CD8-positive, alpha-beta memory T cell (primary cell): ENCODE measurements around the gene TOPBP1. TPM values are rescaled to one million over a fixed set of nuclear protein-coding genes. Genes with fewer than 3 reads are reported as not detected.
"Not testable (repeated sequence)": the region's sequence is repeated elsewhere in the genome, so short reads cannot be mapped to it uniquely, and the experiment has no call there.

Experiments used
- CTCF ChIA-PET: fragments of 350-600 bp; sonication (Branson Sonifier 250); formaldehyde crosslinking; loops from one replicate; lab custom pipeline; 2021; ENCODE audit warnings: antibody characterized with exemption; lab: Charles Lee
- POLR2A ChIA-PET: fragments of 350-600 bp; sonication (Branson Sonifier 250); formaldehyde crosslinking; loops from one replicate; lab custom pipeline; 2021; ENCODE audit warnings: antibody characterized with exemption; lab: Charles Lee
- DNase-seq, 5 donors: peaks; one replicate each; pipeline versions ENCODE4 v3.0.0 to v3.0.0-alpha.2; 2020 to 2022; ENCODE audit warnings: mixed read lengths in 1 of 5
- H3K27ac ChIP-seq: one replicate; pipeline ENCODE4 v1.7.0; 2013; ENCODE audit warnings: low read depth, mild to moderate bottlenecking, low read length, moderate library complexity
- H3K27me3 ChIP-seq: 2 replicates; pipeline ENCODE4 v1.7.0; 2013; ENCODE audit warnings: low read length, mild to moderate bottlenecking; ENCODE audit not compliant: insufficient read depth, poor library complexity, severe bottlenecking
- H3K36me3 ChIP-seq: 2 replicates; pipeline ENCODE4 v1.7.0; 2013; ENCODE audit warnings: mild to moderate bottlenecking, low read length, moderate library complexity; ENCODE audit not compliant: insufficient read depth
- H3K4me1 ChIP-seq: 2 replicates; pipeline ENCODE4 v1.7.0; 2013; ENCODE audit warnings: mild to moderate bottlenecking, low read length, moderate library complexity; ENCODE audit not compliant: insufficient read depth
- H3K4me3 ChIP-seq: 2 replicates; pipeline ENCODE4 v1.7.0; 2013; ENCODE audit warnings: mild to moderate bottlenecking, low read length
- H3K9me3 ChIP-seq: 2 replicates; pipeline ENCODE4 v1.7.0; 2013; ENCODE audit warnings: mild to moderate bottlenecking, low read length
- H3K27ac Mint-ChIP-seq, 8 donors: one replicate each; pipeline ENCODE4 v1.8.0; 2020 to 2021; ENCODE audit warnings: mixed read lengths in 8 of 8, mild to moderate bottlenecking in 6 of 8, inconsistent platforms in 3 of 8, moderate library complexity in 3 of 8
- H3K27me3 Mint-ChIP-seq, 2 donors: one replicate each; pipeline ENCODE4 v1.8.0; 2020 to 2021; ENCODE audit warnings: mixed read lengths in 2 of 2, mild to moderate bottlenecking in 1 of 2, moderate library complexity in 1 of 2
- H3K36me3 Mint-ChIP-seq, 3 donors: one replicate each; pipeline ENCODE4 v1.8.0; 2020 to 2021; ENCODE audit warnings: mixed read lengths in 3 of 3, inconsistent platforms in 1 of 3, mild to moderate bottlenecking in 1 of 3
- H3K4me1 Mint-ChIP-seq, 3 donors: one replicate each; pipeline ENCODE4 v1.8.0; 2020 to 2021; ENCODE audit warnings: mixed read lengths in 3 of 3, inconsistent platforms in 1 of 3, mild to moderate bottlenecking in 1 of 3
- H3K4me3 Mint-ChIP-seq, 7 donors: one replicate each; pipeline ENCODE4 v1.8.0; 2020 to 2021; ENCODE audit warnings: mixed read lengths in 7 of 7, mild to moderate bottlenecking in 6 of 7, moderate library complexity in 4 of 7, inconsistent platforms in 2 of 7
- H3K9me3 Mint-ChIP-seq, 5 donors: one replicate each; pipeline ENCODE4 v1.8.0; 2020 to 2022; ENCODE audit warnings: mixed read lengths in 5 of 5, mild to moderate bottlenecking in 3 of 5, moderate library complexity in 2 of 5, inconsistent platforms in 1 of 5
- polyA plus RNA-seq: library from polyadenylated mRNA; unstranded; fragments of 300-500 nt; fragmentation: Illumina TruSeq; gene quantifications from one replicate; pipeline ENCODE4 v1.2.3, GENCODE V29; 2021
- total RNA-seq, 2 experiments: library from RNA; stranded (reverse); gene quantifications; one replicate each; pipeline ENCODE4 v1.2.3, GENCODE V29; 2021

TOPBP1 gene
- total and polyA plus RNA-seq, 3 experiments from 2014 or later, result 11.3 to 72.6 (median 72.0) TPM

GRCh38 chr3:133691273-133692107 lies 29.7 kb upstream of the TOPBP1 start:
- no peaks in the 10 kb centered on the region for H3K27me3 ChIP-seq
- CTCF ChIA-PET, result no interaction called here

GRCh38 chr3:133677993-133678392 lies 16.3 kb upstream of the TOPBP1 start:
- H3K27ac Mint-ChIP-seq, H3K9me3 ChIP-seq, H3K4me1 Mint-ChIP-seq, H3K27ac ChIP-seq, H3K36me3 ChIP-seq, H3K36me3 Mint-ChIP-seq, CTCF ChIA-PET, H3K4me3 Mint-ChIP-seq, H3K4me3 ChIP-seq, DNase-seq, POLR2A ChIA-PET, H3K4me1 ChIP-seq: not testable (repeated sequence)
- Mint-ChIP-seq H3K27me3 (peaks cover 46 to 75% of the 10 kb centered on the region in 2 donors), H3K9me3 (peaks cover 0 to 18% (median 5%) of the 10 kb centered on the region in 5 donors)
- H3K27me3 ChIP-seq, result peaks cover 11% of the 10 kb centered on the region

More at GRCh38 chr3:133691273-133692107, 29.7 kb upstream of the TOPBP1 start:
- no peak for DNase-seq
- no peaks in the 10 kb centered on the region for H3K36me3 ChIP-seq
- H3K4me1 Mint-ChIP-seq, result no peaks in the 10 kb centered on the region
- no peak overlapping the region for H3K4me3 Mint-ChIP-seq
- no peak overlapping the region for H3K27ac ChIP-seq
- H3K9me3 Mint-ChIP-seq, result peaks cover 0 to 2% (median 0%) of the 10 kb centered on the region in 5 donors
- H3K27ac Mint-ChIP-seq, result peak overlapping the region in 1 of 8 donors; percentile 52
- no peak overlapping the region for H3K4me3 ChIP-seq
- no peaks in the 10 kb centered on the region for H3K27me3 Mint-ChIP-seq
- H3K9me3 ChIP-seq, result no peaks in the 10 kb centered on the region
- POLR2A ChIA-PET, result no interaction called here
- H3K4me1 ChIP-seq, result no peaks in the 10 kb centered on the region
- H3K36me3 Mint-ChIP-seq, result no peaks in the 10 kb centered on the region

GRCh38 chr3:133676336-133677118 lies 14.8 kb upstream of the TOPBP1 start:
- no peak for DNase-seq
- Histone ChIP-seq H3K27ac (no peak overlapping the region), H3K9me3 (no peaks in the 10 kb centered on the region), H3K4me1 (no peaks in the 10 kb centered on the region), H3K36me3 (no peaks in the 10 kb centered on the region), H3K4me3 (no peak overlapping the region), H3K27me3 (peaks cover 11% of the 10 kb centered on the region)
- H3K4me3 Mint-ChIP-seq, result no peak overlapping the region
- peaks cover 45 to 78% of the 10 kb centered on the region in 2 donors for H3K27me3 Mint-ChIP-seq
- peaks cover 0 to 11% (median 6%) of the 10 kb centered on the region in 5 donors for H3K9me3 Mint-ChIP-seq
- no peak overlapping the region for H3K27ac Mint-ChIP-seq
- H3K36me3 Mint-ChIP-seq, result peaks cover 0 to 3% (median 0%) of the 10 kb centered on the region in 3 donors
- peaks cover 0 to 3% (median 2%) of the 10 kb centered on the region in 3 donors for H3K4me1 Mint-ChIP-seq
- CTCF ChIA-PET, result no interaction called here
- POLR2A ChIA-PET, result no interaction called here

GRCh38 chr3:133675631-133676335 lies 14.0 kb upstream of the TOPBP1 start:
- no peak overlapping the region for H3K27ac Mint-ChIP-seq
- no peak overlapping the region for H3K4me3 Mint-ChIP-seq
- Histone ChIP-seq H3K4me3 (no peak overlapping the region), H3K36me3 (no peaks in the 10 kb centered on the region), H3K9me3 (no peaks in the 10 kb centered on the region), H3K4me1 (no peaks in the 10 kb centered on the region), H3K27ac (no peak overlapping the region), H3K27me3 (peaks cover 11% of the 10 kb centered on the region)
- peaks cover 0 to 3% (median 2%) of the 10 kb centered on the region in 3 donors for H3K4me1 Mint-ChIP-seq
- H3K9me3 Mint-ChIP-seq, result peaks cover 0 to 11% (median 6%) of the 10 kb centered on the region in 5 donors
- peaks cover 0 to 3% (median 0%) of the 10 kb centered on the region in 3 donors for H3K36me3 Mint-ChIP-seq
- H3K27me3 Mint-ChIP-seq, result peaks cover 46 to 75% of the 10 kb centered on the region in 2 donors
- ChIA-PET CTCF (no interaction called here), POLR2A (no interaction called here)
- no peak for DNase-seq

- H3K4me1 Mint-ChIP-seq, result peaks cover 0 to 3% (median 2%) of the 10 kb centered on the region in 3 donors
- peaks cover 11% of the 10 kb centered on the region for H3K27me3 ChIP-seq
- CTCF ChIA-PET, result no interaction called here
Measured at GRCh38 chr3:133674290-133674919, 12.7 kb upstream of the TOPBP1 start.

GRCh38 chr3:133673746-133674145 lies 12.0 kb upstream of the TOPBP1 start:
- H3K4me3 Mint-ChIP-seq, result no peak overlapping the region
- peaks cover 0 to 9% (median 6%) of the 10 kb centered on the region in 5 donors for H3K9me3 Mint-ChIP-seq
- Histone ChIP-seq H3K4me3 (no peak overlapping the region), H3K4me1 (no peaks in the 10 kb centered on the region), H3K9me3 (no peaks in the 10 kb centered on the region), H3K36me3 (no peaks in the 10 kb centered on the region), H3K27ac (no peak overlapping the region), H3K27me3 (peaks cover 11% of the 10 kb centered on the region)
- ChIA-PET CTCF (no interaction called here), POLR2A (no interaction called here)
- H3K36me3 Mint-ChIP-seq, result peaks cover 0 to 3% (median 0%) of the 10 kb centered on the region in 3 donors
- H3K4me1 Mint-ChIP-seq, result peaks cover 0 to 3% (median 2%) of the 10 kb centered on the region in 3 donors
- no peak overlapping the region for H3K27ac Mint-ChIP-seq
- DNase-seq, result no peak
- H3K27me3 Mint-ChIP-seq, result peaks cover 39 to 74% of the 10 kb centered on the region in 2 donors

More at GRCh38 chr3:133674290-133674919, 12.7 kb upstream of the TOPBP1 start:
- Mint-ChIP-seq H3K9me3 (peaks cover 0 to 11% (median 6%) of the 10 kb centered on the region in 5 donors), H3K27me3 (peaks cover 44 to 77% of the 10 kb centered on the region in 2 donors), H3K4me3 (no peak overlapping the region), H3K27ac (no peak overlapping the region), H3K36me3 (peaks cover 0 to 3% (median 0%) of the 10 kb centered on the region in 3 donors)
- no peak for DNase-seq
- Histone ChIP-seq H3K4me3 (no peak overlapping the region), H3K9me3 (no peaks in the 10 kb centered on the region), H3K36me3 (no peaks in the 10 kb centered on the region), H3K4me1 (no peaks in the 10 kb centered on the region), H3K27ac (no peak overlapping the region)
- POLR2A ChIA-PET, result no interaction called here

- no peaks in the 10 kb centered on the region for H3K36me3 ChIP-seq
- ChIA-PET POLR2A (no interaction called here), CTCF (no interaction called here)
- peaks cover 11% of the 10 kb centered on the region for H3K27me3 ChIP-seq
- Mint-ChIP-seq H3K36me3 (no peaks in the 10 kb centered on the region), H3K27me3 (peaks cover 30 to 65% of the 10 kb centered on the region in 2 donors), H3K9me3 (peaks cover 0 to 2% (median 0%) of the 10 kb centered on the region in 5 donors), H3K27ac (no peak overlapping the region), H3K4me3 (no peak overlapping the region), H3K4me1 (peaks cover 0 to 3% (median 2%) of the 10 kb centered on the region in 3 donors)
- no peaks in the 10 kb centered on the region for H3K4me1 ChIP-seq
- H3K4me3 ChIP-seq, result no peak overlapping the region
- H3K9me3 ChIP-seq, result no peaks in the 10 kb centered on the region
- DNase-seq, result no peak
- no peak overlapping the region for H3K27ac ChIP-seq
Measured at GRCh38 chr3:133672461-133672860, 10.7 kb upstream of the TOPBP1 start.
